Superior temporal gyrus (tissue), 1 donor: ENCODE data around the gene CRYBG3.

Experiments used
- DNase-seq: peaks from one replicate; pipeline ENCODE4 v3.0.0-alpha.2; 2016; ENCODE audit errors: extremely low spot score

CRYBG3 gene

GRCh38 chr3:97942801-97943546 is 121.2 kb downstream of the CRYBG3 start:
- no peak for DNase-seq

- DNase-seq = no peak
Observed at GRCh38 chr3:97948351-97949109, 126.7 kb downstream of the CRYBG3 start.

DNA sequence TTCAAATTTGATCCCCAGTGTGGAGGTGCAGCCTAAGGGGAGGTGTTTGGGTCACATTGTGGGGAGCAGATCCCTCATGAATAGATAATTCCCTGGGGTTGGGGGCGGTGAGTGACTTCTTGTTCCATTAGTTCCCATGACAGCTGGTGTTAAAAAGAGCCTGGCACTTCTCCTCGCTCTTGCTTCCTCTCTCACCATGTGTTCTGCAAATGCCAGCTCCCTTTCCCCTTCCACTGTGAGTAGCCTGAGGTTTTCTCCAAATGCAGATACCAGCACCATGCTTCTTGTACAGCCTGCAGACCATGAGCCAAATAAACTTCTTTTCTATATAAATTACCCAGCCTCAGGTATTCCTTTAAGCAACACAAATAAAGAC is 127.3 kb downstream of the CRYBG3 start:
- no peak for DNase-seq

DNA sequence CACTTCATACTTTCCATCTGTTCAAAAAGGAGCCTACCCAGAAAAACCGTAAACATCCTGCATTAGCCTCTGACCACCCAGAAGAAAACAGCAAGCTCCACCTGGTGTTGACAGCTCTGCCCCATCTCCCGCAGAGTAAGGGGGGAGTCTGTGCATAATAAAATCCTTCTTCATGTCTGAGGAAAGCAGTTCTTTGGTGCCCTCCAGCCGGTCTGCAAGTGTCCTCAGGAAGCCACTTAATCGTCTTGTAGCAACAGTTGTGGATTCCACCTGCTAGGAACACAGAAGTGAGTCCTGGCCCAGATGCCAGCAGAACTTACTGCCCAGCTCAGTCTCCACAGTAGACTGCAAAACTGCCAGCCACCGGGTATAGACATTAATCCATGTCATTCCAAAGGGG is 127.9 kb downstream of the CRYBG3 start:
- DNase-seq = no peak

DNA sequence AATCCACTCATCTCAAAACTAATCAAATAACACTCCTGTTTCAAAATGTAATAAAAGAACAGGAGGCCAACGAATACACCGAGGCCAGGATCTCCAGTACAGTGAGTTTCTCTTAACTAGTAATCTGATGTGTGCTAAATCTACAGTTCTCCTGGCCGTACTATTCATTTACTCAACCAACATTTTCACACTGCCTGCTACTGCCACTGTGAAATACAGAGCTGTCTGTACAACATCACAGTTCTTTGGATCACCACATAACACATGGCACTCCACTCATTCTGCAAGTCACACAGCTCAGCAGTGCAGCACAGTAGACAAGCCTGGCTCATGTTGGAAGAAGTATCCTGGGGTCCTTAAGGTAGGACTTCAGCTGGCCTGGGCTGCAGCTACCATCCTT is 128.5 kb downstream of the CRYBG3 start:
- no peak for DNase-seq

- no peak for DNase-seq
Observed at GRCh38 chr3:97952280-97952679, 130.5 kb downstream of the CRYBG3 start.

GRCh38 chr3:97952872-97953271 is 131.1 kb downstream of the CRYBG3 start:
- no peak for DNase-seq

GRCh38 chr3:97954228-97954827 is 132.5 kb downstream of the CRYBG3 start:
- DNase-seq = no peak

DNA sequence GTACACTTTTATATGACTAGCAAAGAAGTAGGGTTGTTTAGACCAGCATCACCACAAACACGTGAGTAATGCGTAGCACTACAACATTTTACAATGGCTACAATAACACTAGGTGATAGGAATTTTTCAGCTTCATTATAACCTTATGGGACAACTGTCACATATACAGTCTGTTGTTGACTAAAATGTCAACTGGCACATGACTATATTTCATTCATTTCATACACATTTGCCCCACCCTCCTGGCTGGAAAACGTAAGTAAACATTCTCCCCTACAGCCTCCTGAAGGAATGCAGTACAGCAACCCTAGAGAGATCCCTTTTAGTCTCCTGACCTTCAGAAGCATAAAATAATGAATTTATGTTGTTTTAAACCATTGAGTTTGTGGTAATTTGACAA is 134.2 kb downstream of the CRYBG3 start:
- DNase-seq = no peak

GRCh38 chr3:97957617-97958311 is 136.0 kb downstream of the CRYBG3 start:
- no peak for DNase-seq

DNA sequence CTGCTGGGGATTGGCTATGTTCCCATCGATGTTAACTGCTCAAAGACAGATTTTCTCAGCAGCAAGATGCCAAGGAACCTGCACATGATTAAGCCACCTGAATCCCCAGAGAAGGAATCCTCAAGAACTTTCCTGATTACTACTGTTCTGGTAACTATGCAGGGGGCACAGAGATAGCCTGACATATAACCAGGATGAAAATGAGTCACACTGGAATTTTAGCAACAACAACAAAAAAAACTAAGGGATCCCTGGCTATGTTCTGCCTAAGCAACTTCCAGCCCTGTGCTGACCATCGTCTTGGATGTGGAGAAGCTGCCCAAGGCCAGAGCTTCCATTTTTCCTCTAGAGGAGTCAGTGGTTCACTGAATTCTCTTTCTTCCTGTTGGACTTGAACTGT is 136.6 kb downstream of the CRYBG3 start:
- no peak for DNase-seq

DNA sequence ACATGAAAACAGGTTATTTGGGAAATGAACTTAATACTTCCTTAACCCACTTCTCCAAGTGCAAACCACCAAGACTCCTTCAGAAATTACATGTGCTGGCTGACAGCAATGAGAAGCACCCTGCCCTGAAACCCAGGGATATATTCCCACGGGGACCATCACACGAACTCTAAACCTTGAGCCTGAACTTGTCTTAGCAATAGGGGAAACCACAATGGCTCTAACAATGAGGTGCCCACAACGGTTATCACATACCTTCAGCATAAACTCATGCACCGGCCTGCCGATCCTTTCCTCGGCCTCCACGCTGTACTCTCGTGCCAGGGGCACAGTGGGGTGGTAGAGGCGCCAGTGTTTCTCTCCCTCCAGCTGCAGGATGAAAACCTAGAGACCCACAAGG is 137.0 kb downstream of the CRYBG3 start:
- no peak for DNase-seq

DNA sequence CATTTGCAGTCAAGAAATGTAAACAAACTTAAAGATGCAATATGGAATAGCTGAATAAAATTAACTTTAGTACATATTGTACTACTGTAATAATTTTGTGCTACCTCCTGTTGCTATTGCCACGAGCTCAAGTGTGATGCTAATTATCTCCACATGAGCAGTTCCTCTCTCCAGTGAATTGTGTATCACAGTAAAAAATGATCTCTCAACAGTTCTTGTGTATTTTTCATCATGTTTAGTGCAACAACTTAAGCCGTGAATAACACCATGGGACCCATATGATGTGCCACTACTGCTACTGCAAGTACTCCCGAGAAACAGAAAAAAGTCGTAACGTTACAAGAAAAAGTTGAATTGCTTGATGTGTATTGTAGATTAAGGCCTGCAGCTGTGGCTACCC is 138.1 kb downstream of the CRYBG3 start:
- DNase-seq = no peak

- DNase-seq = no peak
Observed at GRCh38 chr3:97960551-97960950, 138.7 kb downstream of the CRYBG3 start.

DNA sequence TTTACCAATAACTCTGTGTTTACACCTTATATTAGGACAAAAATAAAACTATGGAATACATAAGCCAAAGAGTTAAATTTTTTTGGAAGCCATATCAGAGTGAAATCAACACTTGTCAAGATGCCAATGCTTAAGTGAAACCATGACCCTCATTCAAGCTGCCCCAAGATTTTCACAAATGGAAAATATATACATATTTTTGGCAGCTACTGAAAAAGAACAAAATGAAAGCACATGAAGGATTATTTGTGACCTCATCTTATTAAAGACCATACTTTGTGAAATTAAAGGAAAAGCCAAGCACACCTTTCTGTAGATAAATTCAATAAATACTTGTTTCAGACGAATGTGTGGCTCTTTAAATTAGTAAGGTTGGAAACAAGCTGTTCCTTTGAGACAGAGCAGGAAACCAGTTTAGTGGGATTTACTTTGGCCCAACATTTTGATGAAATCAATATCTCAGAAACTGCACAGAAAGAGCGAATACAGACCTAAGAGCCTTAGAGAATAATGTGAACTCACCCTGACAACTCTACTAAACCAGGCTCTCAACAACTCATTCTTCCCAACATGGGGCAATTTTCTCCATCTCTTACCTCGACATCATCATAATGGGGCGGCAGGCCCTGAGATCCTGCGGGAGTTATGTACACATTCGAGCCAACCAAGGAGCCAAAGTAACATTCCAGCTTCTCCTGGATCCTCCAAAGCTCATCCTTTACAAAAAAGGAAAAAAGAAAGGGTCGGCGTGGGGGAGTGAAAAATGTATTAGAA is 139.4 kb downstream of the CRYBG3 start:
- no peak for DNase-seq

DNA sequence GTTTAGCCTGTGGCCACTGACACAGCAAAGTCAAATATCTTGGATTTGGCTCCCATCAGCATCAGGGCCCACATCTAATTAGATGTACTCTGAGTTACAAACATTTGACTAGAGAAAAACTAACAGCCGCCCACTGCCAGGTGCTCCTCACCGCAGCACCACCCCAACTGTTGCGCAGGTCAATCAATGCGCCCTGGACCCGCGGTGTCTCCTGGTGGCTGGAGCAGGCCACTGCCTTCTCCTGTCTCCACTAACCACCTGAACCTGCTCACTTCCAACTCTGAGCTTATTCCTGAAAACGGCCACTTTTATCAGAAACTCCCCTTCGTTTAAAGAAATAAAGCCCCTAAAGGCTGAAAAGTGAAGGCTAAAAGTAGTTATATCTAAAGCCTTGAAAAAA is 146.2 kb downstream of the CRYBG3 start:
- DNase-seq = no peak

DNA sequence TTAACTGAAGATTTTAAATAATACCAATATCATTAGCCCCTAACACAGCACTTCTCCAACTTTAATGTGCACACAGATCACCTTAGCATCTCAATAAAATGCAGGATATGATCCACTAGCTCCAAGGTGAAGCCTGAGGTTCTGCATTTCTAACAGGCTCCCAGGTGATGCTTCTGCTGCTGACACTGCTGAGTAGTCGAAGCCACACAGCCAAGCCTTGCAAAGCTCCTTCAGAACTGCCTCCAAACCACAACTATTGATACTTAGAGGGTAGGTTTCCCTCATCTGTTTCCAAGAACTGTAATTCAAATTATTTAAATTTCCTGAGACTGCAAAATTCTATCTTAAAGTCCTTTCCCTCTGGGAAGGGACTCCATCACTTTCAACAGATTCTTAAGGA is 146.6 kb downstream of the CRYBG3 start:
- DNase-seq = no peak

DNA sequence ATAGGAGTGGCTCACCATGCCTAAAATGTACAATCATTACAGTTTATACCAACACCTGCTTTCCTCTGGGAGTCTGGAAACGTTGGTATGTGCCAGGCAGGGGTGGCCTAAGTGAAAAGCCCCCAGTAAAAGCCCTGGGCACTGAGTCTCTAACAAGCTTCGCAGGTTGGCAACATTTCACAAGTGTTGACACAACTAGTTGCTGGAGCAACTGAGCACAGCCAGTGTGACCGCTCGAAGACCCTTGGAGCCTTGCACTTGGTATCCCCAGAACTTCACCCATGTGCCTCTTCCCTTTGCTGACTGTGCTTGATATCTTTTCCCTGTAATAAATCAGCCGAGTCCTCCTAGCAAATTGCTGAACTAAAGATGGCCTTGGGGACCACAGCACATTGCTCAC is 147.7 kb downstream of the CRYBG3 start:
- DNase-seq = no peak

DNA sequence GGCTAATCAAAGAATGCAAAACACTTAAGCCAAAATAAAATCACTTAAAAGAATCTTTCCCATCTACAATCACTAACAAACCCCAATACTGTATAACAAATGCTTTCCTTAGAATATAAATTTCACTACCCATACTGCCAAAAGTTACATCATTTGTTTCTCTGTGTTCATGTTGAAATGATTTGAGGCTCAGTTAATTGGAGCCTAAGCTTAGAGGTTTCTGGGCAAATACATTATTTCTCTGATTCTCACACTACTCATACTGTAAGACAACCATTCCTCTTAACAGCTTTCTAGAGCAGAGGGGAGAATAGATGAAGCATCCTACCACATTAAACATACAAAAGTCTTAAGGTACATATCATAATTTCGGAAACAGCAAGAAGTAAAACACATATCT is 148.3 kb downstream of the CRYBG3 start:
- no peak for DNase-seq

DNA sequence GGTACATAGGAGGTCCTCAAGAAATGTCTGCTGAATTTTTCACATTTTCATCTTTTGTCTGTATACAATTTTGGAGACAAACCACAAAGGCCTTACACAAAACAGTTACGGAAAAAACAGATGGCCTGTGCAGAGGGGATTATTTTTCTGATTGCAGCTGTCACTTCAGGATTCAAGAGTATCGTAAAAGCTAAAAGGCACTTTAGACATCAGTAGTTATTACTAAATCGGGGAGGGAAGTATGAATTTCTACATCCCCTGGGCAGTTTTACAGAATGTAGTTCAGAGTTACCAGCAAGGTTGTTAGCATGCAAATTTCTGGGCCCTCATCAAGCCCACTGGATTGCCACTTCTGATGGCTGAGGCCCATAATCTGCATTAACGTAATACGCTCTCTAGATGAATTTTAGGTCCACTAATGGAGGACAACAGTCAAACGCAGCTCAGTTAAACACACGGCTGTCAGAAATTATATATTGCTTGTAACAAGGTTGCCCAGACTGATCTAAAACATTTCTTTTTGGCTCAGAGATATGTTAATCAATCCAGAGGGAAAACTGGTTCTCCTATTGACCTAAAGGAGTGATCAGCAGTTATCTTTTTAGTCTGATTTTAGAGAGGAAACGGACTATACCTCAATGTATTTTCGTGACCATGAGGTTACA is 149.3 kb downstream of the CRYBG3 start:
- peak; percentile 48 for DNase-seq
